Nephron progenitor cell (in vitro differentiated cells): ENCODE measurements around the gene PRKCE.

Experiments
- DNase-seq: peaks from one replicate; pipeline ENCODE4 v3.0.0; 2021
- H3K27ac Mint-ChIP-seq: 2 replicates; pipeline ENCODE4 v1.8.0; 2021; ENCODE audit warnings: mild to moderate bottlenecking, moderate library complexity, mixed read lengths
- H3K27me3 Mint-ChIP-seq: 2 replicates; pipeline ENCODE4 v1.8.0; 2021; ENCODE audit warnings: mild to moderate bottlenecking, low read depth, mixed read lengths; ENCODE audit not compliant: poor library complexity
- H3K36me3 Mint-ChIP-seq: 2 replicates; pipeline ENCODE4 v1.8.0; 2021; ENCODE audit warnings: low read depth, mixed read lengths
- H3K4me1 Mint-ChIP-seq: 2 replicates; pipeline ENCODE4 v1.8.0; 2021; ENCODE audit warnings: mixed read lengths
- H3K4me3 Mint-ChIP-seq: 2 replicates; pipeline ENCODE4 v1.8.0; 2021; ENCODE audit warnings: mild to moderate bottlenecking, moderate library complexity, mixed read lengths
- H3K9me3 Mint-ChIP-seq: 2 replicates; pipeline ENCODE4 v1.8.0; 2021; ENCODE audit warnings: mild to moderate bottlenecking, moderate library complexity, mixed read lengths
- CTCF ChIP-seq: fragments of 200-600 bp; sonication (generic); IDR thresholded peaks from 2 replicates; pipeline ENCODE4 v1.5.0; 2021; ENCODE audit warnings: antibody characterized with exemption

PRKCE gene

GRCh38 chr2:45979065-45979464 is 327.6 kb downstream of the PRKCE start:
- no peak for DNase-seq
- H3K27ac Mint-ChIP-seq, result no peak overlapping the region

GRCh38 chr2:45980161-45980865 is 328.8 kb downstream of the PRKCE start:
- Mint-ChIP-seq H3K27me3 (peaks cover 14% of the 10 kb centered on the region), H3K4me1 (no peaks in the 10 kb centered on the region), H3K27ac (no peak overlapping the region), H3K9me3 (no peaks in the 10 kb centered on the region), H3K36me3 (no peaks in the 10 kb centered on the region), H3K4me3 (no peak overlapping the region)
- no peak for TF ChIP-seq CTCF
- DNase-seq, result no peak

More at GRCh38 chr2:45979065-45979464, 327.6 kb downstream of the PRKCE start:
- Mint-ChIP-seq H3K27me3 (peaks cover 14% of the 10 kb centered on the region), H3K36me3 (no peaks in the 10 kb centered on the region), H3K4me3 (no peak overlapping the region), H3K9me3 (no peaks in the 10 kb centered on the region), H3K4me1 (no peaks in the 10 kb centered on the region)
- no peak for TF ChIP-seq CTCF

- Mint-ChIP-seq H3K9me3 (no peaks in the 10 kb centered on the region), H3K4me1 (peaks cover 10% of the 10 kb centered on the region), H3K27me3 (peaks cover 16% of the 10 kb centered on the region), H3K4me3 (no peak overlapping the region), H3K36me3 (no peaks in the 10 kb centered on the region), H3K27ac (no peak overlapping the region)
- no peak for TF ChIP-seq CTCF
- DNase-seq, result no peak
Measured at GRCh38 chr2:45981384-45981930, 330.0 kb downstream of the PRKCE start.

- no peaks in the 10 kb centered on the region for H3K36me3 Mint-ChIP-seq
- H3K4me1 Mint-ChIP-seq, result peaks cover 14% of the 10 kb centered on the region
- no peak overlapping the region for H3K27ac Mint-ChIP-seq
- peaks cover 16% of the 10 kb centered on the region for H3K27me3 Mint-ChIP-seq
- DNase-seq, result no peak
- H3K4me3 Mint-ChIP-seq, result no peak overlapping the region
- no peaks in the 10 kb centered on the region for H3K9me3 Mint-ChIP-seq
- no peak for TF ChIP-seq CTCF
Measured at GRCh38 chr2:45982096-45982495, 330.6 kb downstream of the PRKCE start.

GRCh38 chr2:45983213-45983612 is 331.7 kb downstream of the PRKCE start:
- Mint-ChIP-seq H3K27ac (no peak overlapping the region), H3K36me3 (no peaks in the 10 kb centered on the region), H3K9me3 (no peaks in the 10 kb centered on the region), H3K27me3 (peaks cover 16% of the 10 kb centered on the region), H3K4me1 (peaks cover 16% of the 10 kb centered on the region), H3K4me3 (no peak overlapping the region)
- TF ChIP-seq CTCF, result no peak
- DNase-seq, result no peak

- Mint-ChIP-seq H3K9me3 (no peaks in the 10 kb centered on the region), H3K27ac (no peak overlapping the region), H3K4me3 (no peak overlapping the region), H3K27me3 (peaks cover 15% of the 10 kb centered on the region), H3K36me3 (no peaks in the 10 kb centered on the region), H3K4me1 (peaks cover 27% of the 10 kb centered on the region)
- no peak for TF ChIP-seq CTCF
- no peak for DNase-seq
Measured at GRCh38 chr2:45984366-45984765, 332.9 kb downstream of the PRKCE start.
